MM.1S (cell line): Measurements from ENCODE around the gene GCLM.

ENCODE experiments used
- DNase-seq: peaks from one replicate; pipeline ENCODE4 v3.0.0-alpha.2; 2015
- H2AFZ ChIP-seq: fragments of 300-600 bp; sonication (generic); 2 replicates; pipeline ENCODE4 v1.6.0; 2016; ENCODE audit warnings: antibody characterized with exemption, low read length
- H3F3A ChIP-seq: fragments of 300-600 bp; sonication (generic); 2 replicates; pipeline ENCODE4 v1.6.1; 2016; ENCODE audit warnings: mild to moderate bottlenecking, antibody characterized with exemption, low read length, moderate library complexity, mixed read lengths; ENCODE audit not compliant: insufficient read depth
- H3K27ac ChIP-seq: fragments of 300-600 bp; sonication (generic); 2 replicates; pipeline ENCODE4 v1.5.1; 2016; ENCODE audit warnings: mild to moderate bottlenecking, low read length
- H3K27me3 ChIP-seq: fragments of 300-600 bp; sonication (generic); replicated peaks from 2 replicates; pipeline ENCODE4 v1.6.0; 2016; ENCODE audit warnings: low read length; ENCODE audit not compliant: insufficient read depth
- H3K36me3 ChIP-seq: fragments of 300-600 bp; sonication (generic); replicated peaks from 2 replicates; pipeline ENCODE4 v1.6.1; 2016; ENCODE audit warnings: mild to moderate bottlenecking, low read length, mixed read lengths; ENCODE audit not compliant: insufficient read depth
- H3K4me1 ChIP-seq: fragments of 300-600 bp; sonication (generic); 2 replicates; pipeline ENCODE4 v1.6.1; 2016; ENCODE audit warnings: low read length, mixed read lengths
- H3K4me2 ChIP-seq: fragments of 300-600 bp; sonication (generic); 2 replicates; pipeline ENCODE4 v1.6.0; 2016; ENCODE audit warnings: low read depth, low read length
- H3K4me3 ChIP-seq: fragments of 300-600 bp; sonication (generic); 2 replicates; pipeline ENCODE4 v1.5.1; 2016; ENCODE audit warnings: low read length, mixed read lengths
- H3K79me2 ChIP-seq: fragments of 300-600 bp; sonication (generic); 2 replicates; pipeline ENCODE4 v1.6.1; 2016; ENCODE audit warnings: mixed run types, low read length, mixed read lengths
- H3K9ac ChIP-seq: fragments of 300-600 bp; sonication (generic); 2 replicates; pipeline ENCODE4 v1.6.1; 2016; ENCODE audit warnings: low read length, mixed read lengths
- H3K9me2 ChIP-seq: fragments of 300-600 bp; sonication (generic); replicated peaks from 2 replicates; pipeline ENCODE4 v1.6.1; 2016; ENCODE audit warnings: mild to moderate bottlenecking, low read length, mixed read lengths; ENCODE audit not compliant: insufficient read depth
- H3K9me3 ChIP-seq: fragments of 300-600 bp; sonication (generic); replicated peaks from 2 replicates; pipeline ENCODE4 v1.6.1; 2016; ENCODE audit warnings: mild to moderate bottlenecking, low read length, mixed read lengths; ENCODE audit not compliant: insufficient read depth
- H4K20me1 ChIP-seq: fragments of 300-600 bp; sonication (generic); 2 replicates; pipeline ENCODE4 v1.6.1; 2016; ENCODE audit warnings: mild to moderate bottlenecking, low read length, moderate library complexity, mixed read lengths; ENCODE audit not compliant: insufficient read depth
- EZH2 ChIP-seq: fragments of 300-600 bp; sonication (generic); optimal IDR thresholded peaks from 2 replicates; pipeline ENCODE3; 2017; ENCODE audit warnings: low read depth, mild to moderate bottlenecking, antibody characterized with exemption, low read length, mixed read lengths
- EZH2phosphoT487 ChIP-seq: fragments of 300-600 bp; sonication (generic); IDR thresholded peaks from 2 replicates; pipeline ENCODE4 v1.6.1; 2018; ENCODE audit warnings: antibody characterized with exemption, low read length
- TF ChIP-seq, protein P1 (sequence below): fragments of 300-600 bp; sonication (generic); IDR thresholded peaks from 2 replicates; pipeline ENCODE4 v1.5.1; 2016; ENCODE audit warnings: antibody characterized with exemption, low read length, mixed read lengths

The GCLM gene

DNA sequence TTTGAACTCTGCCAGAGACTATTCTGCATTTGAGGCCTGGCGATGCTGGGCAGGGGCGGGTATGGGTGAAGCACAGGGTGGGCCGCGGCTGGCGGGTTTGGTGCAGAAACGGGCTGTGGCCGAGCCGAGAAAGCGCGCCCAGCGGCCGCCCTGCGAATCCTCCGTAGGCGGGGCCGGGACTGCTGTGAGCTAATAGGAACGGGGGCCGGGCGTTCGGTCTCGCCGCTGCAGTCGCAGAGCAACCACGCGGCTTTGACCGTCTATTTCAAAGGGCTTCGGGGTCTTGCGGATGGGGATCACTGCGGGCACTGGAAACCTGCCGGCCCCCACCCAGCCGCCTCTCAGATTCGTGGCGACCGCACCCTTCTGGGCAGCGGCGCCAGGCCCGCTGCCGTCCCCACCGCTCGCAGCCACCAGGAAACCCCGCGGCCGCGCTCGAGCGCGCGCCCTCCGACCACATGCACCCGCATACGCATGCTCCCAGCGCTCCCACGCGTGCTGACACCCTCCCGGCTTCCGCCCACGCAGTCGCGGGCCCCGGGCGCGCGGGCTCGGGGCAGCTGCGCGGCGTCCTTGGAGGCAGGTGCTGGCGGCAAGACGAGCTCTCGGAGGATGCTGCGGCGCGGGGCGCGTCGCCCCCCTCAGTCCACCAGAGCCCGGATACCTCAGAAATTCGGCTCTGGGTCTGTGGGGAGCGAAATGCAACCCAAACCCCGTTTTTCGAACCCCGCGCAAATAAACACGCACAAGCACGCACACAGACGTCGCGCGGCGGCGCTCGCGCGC is 62.8 kb downstream of the GCLM start:
- peak overlapping the region; percentile 77 for H3K4me2 ChIP-seq
- H3K4me1 ChIP-seq = peaks cover 5% of the 10 kb centered on the region; the same call in 1 of the 2 replicates
- H3K9me3 ChIP-seq = no peaks in the 10 kb centered on the region
- peak overlapping the region; percentile 77 for H3K9ac ChIP-seq
- TF ChIP-seq EZH2 = no peak
- TF ChIP-seq, protein P1, sequence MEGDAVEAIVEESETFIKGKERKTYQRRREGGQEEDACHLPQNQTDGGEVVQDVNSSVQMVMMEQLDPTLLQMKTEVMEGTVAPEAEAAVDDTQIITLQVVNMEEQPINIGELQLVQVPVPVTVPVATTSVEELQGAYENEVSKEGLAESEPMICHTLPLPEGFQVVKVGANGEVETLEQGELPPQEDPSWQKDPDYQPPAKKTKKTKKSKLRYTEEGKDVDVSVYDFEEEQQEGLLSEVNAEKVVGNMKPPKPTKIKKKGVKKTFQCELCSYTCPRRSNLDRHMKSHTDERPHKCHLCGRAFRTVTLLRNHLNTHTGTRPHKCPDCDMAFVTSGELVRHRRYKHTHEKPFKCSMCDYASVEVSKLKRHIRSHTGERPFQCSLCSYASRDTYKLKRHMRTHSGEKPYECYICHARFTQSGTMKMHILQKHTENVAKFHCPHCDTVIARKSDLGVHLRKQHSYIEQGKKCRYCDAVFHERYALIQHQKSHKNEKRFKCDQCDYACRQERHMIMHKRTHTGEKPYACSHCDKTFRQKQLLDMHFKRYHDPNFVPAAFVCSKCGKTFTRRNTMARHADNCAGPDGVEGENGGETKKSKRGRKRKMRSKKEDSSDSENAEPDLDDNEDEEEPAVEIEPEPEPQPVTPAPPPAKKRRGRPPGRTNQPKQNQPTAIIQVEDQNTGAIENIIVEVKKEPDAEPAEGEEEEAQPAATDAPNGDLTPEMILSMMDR = peak; percentile 18; the same call in 1 of the 2 replicates
- peaks cover 14% of the 10 kb centered on the region; the same call in 1 of the 2 replicates for H3F3A ChIP-seq
- H2AFZ ChIP-seq = peak overlapping the region; percentile 80
- peak; percentile 79 for DNase-seq
- H3K9me2 ChIP-seq = no peaks in the 10 kb centered on the region
- H3K79me2 ChIP-seq = no peaks in the 10 kb centered on the region
- H3K4me3 ChIP-seq = peak overlapping the region; percentile 75
- H3K36me3 ChIP-seq = no peaks in the 10 kb centered on the region
- no peaks in the 10 kb centered on the region for H4K20me1 ChIP-seq
- H3K27me3 ChIP-seq = no peaks in the 10 kb centered on the region
- H3K27ac ChIP-seq = peak overlapping the region; percentile 59

DNA sequence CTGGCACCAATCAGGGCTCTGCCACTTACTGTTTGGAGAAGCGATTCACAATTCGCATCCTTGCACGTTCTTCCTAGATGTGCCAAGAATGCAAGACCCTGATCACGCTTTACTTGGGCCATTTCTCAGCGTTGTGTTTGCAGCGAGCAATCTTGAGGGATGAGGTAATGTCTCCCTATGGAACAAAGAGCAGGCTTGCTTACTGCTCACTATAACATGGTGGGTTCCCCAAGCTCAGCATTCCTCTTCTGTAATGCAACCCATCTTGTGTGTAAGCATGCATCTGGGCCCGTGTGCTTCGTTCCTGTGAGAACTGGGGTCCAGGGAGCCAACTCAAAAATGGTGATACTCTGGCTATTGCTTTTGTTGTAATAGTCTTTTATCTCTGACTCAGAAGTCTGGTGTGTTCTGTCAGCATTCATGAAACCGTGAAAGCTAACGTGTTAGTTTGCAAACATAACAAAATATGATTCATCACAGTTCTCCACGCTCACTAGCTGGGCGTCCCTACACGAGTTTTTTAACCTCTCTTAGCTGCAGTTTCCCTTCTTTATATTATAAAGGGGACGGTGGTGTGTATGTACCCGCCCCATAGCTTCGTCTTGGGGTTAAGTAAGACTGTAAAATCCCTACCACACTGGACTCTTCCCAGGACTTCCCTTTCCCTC is 63.6 kb downstream of the GCLM start:
- H3K27ac ChIP-seq = peak overlapping the region; percentile 59; the same call in 1 of the 2 replicates
- H3K9ac ChIP-seq = peak overlapping the region; percentile 77; the same call in 1 of the 2 replicates
- DNase-seq = peak; percentile 7

DNA sequence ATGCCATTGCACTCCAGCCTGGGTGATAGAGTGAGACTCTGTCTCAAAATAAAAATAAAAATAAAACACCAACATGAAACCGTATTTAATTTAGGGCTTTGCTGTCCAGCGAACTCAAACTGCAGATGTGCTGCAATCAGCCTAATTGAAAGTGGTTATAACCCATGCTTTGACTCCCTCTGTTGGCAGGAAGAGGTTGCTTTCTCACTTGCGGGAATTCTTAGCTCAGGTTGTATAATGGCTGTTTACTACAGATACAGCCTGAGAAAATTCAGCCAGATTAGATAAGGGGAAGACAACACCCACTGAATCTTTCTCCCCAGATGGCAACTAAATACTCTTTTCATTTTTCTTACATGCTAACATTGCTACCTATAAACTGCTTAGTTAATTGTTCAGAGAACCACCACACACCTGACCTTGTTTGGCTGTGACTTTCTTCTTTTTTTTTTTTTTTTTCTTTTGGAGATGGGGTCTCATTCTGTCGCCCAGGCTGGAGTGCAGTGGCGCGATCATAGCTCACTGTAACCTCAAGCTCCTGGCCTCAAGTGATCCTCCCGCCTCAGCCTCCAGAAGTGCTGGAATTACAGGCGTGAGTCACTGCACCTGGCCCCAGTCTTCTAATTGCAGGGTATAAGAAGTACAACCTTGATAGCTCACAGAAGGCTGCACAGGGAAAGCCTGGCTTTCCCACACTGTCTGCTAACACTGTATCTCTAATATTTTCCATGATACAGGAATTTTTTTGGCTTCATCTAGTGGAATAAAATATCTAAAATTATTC is 64.8 kb downstream of the GCLM start:
- H3K36me3 ChIP-seq = no peaks in the 10 kb centered on the region
- no peaks in the 10 kb centered on the region for H3K79me2 ChIP-seq
- H3F3A ChIP-seq = peaks cover 14% of the 10 kb centered on the region; the same call in 1 of the 2 replicates
- no peaks in the 10 kb centered on the region for H3K27me3 ChIP-seq
- H2AFZ ChIP-seq = no peak overlapping the region
- no peaks in the 10 kb centered on the region for H3K9me3 ChIP-seq
- H3K4me3 ChIP-seq = no peak overlapping the region
- TF ChIP-seq EZH2phosphoT487 = no peak
- TF ChIP-seq, protein P1 = peak; percentile 48
- TF ChIP-seq EZH2 = no peak
- H3K4me2 ChIP-seq = peak overlapping the region; percentile 12; the same call in 1 of the 2 replicates
- H3K4me1 ChIP-seq = peaks cover 5% of the 10 kb centered on the region; the same call in 1 of the 2 replicates
- H3K9ac ChIP-seq = no peak overlapping the region
- no peaks in the 10 kb centered on the region for H3K9me2 ChIP-seq
- H3K27ac ChIP-seq = no peak overlapping the region
- peak; percentile 66 for DNase-seq
- no peaks in the 10 kb centered on the region for H4K20me1 ChIP-seq

More for the DNA sequence above, 63.6 kb downstream of the GCLM start:
- H2AFZ ChIP-seq = peak overlapping the region; percentile 80
- H3K9me3 ChIP-seq = no peaks in the 10 kb centered on the region
- no peaks in the 10 kb centered on the region for H3K36me3 ChIP-seq
- H3K9me2 ChIP-seq = no peaks in the 10 kb centered on the region
- peaks cover 5% of the 10 kb centered on the region; the same call in 1 of the 2 replicates for H3K4me1 ChIP-seq
- peaks cover 14% of the 10 kb centered on the region; the same call in 1 of the 2 replicates for H3F3A ChIP-seq
- no peaks in the 10 kb centered on the region for H3K27me3 ChIP-seq
- TF ChIP-seq EZH2 (no peak), EZH2phosphoT487 (no peak)
- TF ChIP-seq, protein P1 = no peak
- H4K20me1 ChIP-seq = no peaks in the 10 kb centered on the region
- H3K4me3 ChIP-seq = peak overlapping the region; percentile 75
- H3K79me2 ChIP-seq = no peaks in the 10 kb centered on the region
- peak overlapping the region; percentile 77 for H3K4me2 ChIP-seq
